ENCODE measurements around the gene TNFRSF1B. TPM values are rescaled to one million over a fixed set of nuclear protein-coding genes. Genes with fewer than 3 reads are reported as not detected.

Gene TNFRSF1B
- total RNA-seq, 1 experiment from 2014 or later = not detected

GRCh38 chr1:12140016-12140415 is 26.8 kb upstream of the TNFRSF1B start:
- no TSS peak for BruUV-seq (replicated peaks)
- H3K36me3 ChIP-seq (ENCODE audit: insufficient read depth, low read length, poor library complexity, severe bottlenecking) = no peaks in the 10 kb centered on the region
- ChIA-PET CTCF (no interaction called here), POLR2A (ENCODE audit: low non-redundant PET) (no interaction called here)
- H3K4me3 ChIP-seq (ENCODE audit: low read depth, low read length, poor library complexity, severe bottlenecking) = no peak overlapping the region
- TF ChIP-seq EZH2 (IDR thresholded peaks at IDR 0.05; ENCODE audit: borderline replicate concordance, low read depth, low read length, poor library complexity, severe bottlenecking) = no peak
- no peak for TF ChIP-seq CTCF (conservative IDR thresholded peaks at IDR 0.05; ENCODE audit: low read depth, low read length)
- no peaks in the 10 kb centered on the region for H3K4me1 ChIP-seq (ENCODE audit: insufficient read depth, low read length, poor library complexity, severe bottlenecking)
- H3K9me3 ChIP-seq (ENCODE audit: low read depth, low read length, poor library complexity, severe bottlenecking) = no peaks in the 10 kb centered on the region
- no peak for DNase-seq (ENCODE audit: low spot score)
- no peaks in the 10 kb centered on the region for H3K27me3 ChIP-seq (replicated peaks; ENCODE audit: insufficient read depth, low read depth, low read length, poor library complexity)
- H3K27ac ChIP-seq (ENCODE audit: low read depth, low read length, poor library complexity, severe bottlenecking) = no peak overlapping the region
- intact Hi-C loops (cut with micrococcal nuclease; ENCODE audit: unreplicated experiment) = no loop called here

- Histone ChIP-seq H3K4me3 (ENCODE audit: low read depth, low read length, poor library complexity, severe bottlenecking) (no peak overlapping the region), H3K27ac (ENCODE audit: low read depth, low read length, poor library complexity, severe bottlenecking) (no peak overlapping the region), H3K27me3 (replicated peaks; ENCODE audit: insufficient read depth, low read depth, low read length, poor library complexity) (no peaks in the 10 kb centered on the region), H3K9me3 (ENCODE audit: low read depth, low read length, poor library complexity, severe bottlenecking) (no peaks in the 10 kb centered on the region), H3K4me1 (ENCODE audit: insufficient read depth, low read length, poor library complexity, severe bottlenecking) (no peaks in the 10 kb centered on the region), H3K36me3 (ENCODE audit: insufficient read depth, low read length, poor library complexity, severe bottlenecking) (no peaks in the 10 kb centered on the region)
- ChIA-PET CTCF (no interaction called here), POLR2A (ENCODE audit: low non-redundant PET) (no interaction called here)
- intact Hi-C loops (cut with micrococcal nuclease; ENCODE audit: unreplicated experiment) = no loop called here
- no peak for DNase-seq (ENCODE audit: low spot score)
- TF ChIP-seq CTCF (conservative IDR thresholded peaks at IDR 0.05; ENCODE audit: low read depth, low read length) = no peak
- TF ChIP-seq EZH2 (IDR thresholded peaks at IDR 0.05; ENCODE audit: borderline replicate concordance, low read depth, low read length, poor library complexity, severe bottlenecking) = no peak
- BruUV-seq (replicated peaks) = no TSS peak
These were observed 26.2 kb upstream of the TNFRSF1B start for GRCh38 chr1:12140515-12141162.

- ChIA-PET POLR2A (ENCODE audit: low non-redundant PET) (no interaction called here), CTCF (no interaction called here)
- H3K4me3 ChIP-seq (ENCODE audit: low read depth, low read length, poor library complexity, severe bottlenecking) = no peak overlapping the region
- H3K27me3 ChIP-seq (replicated peaks; ENCODE audit: insufficient read depth, low read depth, low read length, poor library complexity) = no peaks in the 10 kb centered on the region
- H3K9me3 ChIP-seq (ENCODE audit: low read depth, low read length, poor library complexity, severe bottlenecking) = no peaks in the 10 kb centered on the region
- no peaks in the 10 kb centered on the region for H3K4me1 ChIP-seq (ENCODE audit: insufficient read depth, low read length, poor library complexity, severe bottlenecking)
- TF ChIP-seq CTCF (conservative IDR thresholded peaks at IDR 0.05; ENCODE audit: low read depth, low read length) (no peak), EZH2 (IDR thresholded peaks at IDR 0.05; ENCODE audit: borderline replicate concordance, low read depth, low read length, poor library complexity, severe bottlenecking) (no peak)
- intact Hi-C loops (cut with micrococcal nuclease; ENCODE audit: unreplicated experiment) = no loop called here
- no TSS peak for BruUV-seq (replicated peaks)
- H3K27ac ChIP-seq (ENCODE audit: low read depth, low read length, poor library complexity, severe bottlenecking) = no peak overlapping the region
- no peak for DNase-seq (ENCODE audit: low spot score)
- no peaks in the 10 kb centered on the region for H3K36me3 ChIP-seq (ENCODE audit: insufficient read depth, low read length, poor library complexity, severe bottlenecking)
These were observed 25.5 kb upstream of the TNFRSF1B start for GRCh38 chr1:12141163-12141850.
